GM21360 (cell line): Measurements from ENCODE around the gene SMYD2.

ENCODE experiments used
- ATAC-seq: cut with Tn5 transposase; IDR thresholded peaks from one replicate; pipeline ENCODE4 v1.9.1; 2021; ENCODE audit warnings: mild to moderate bottlenecking, moderate library complexity; ENCODE audit not compliant: unreplicated experiment

SMYD2 gene, protein sequence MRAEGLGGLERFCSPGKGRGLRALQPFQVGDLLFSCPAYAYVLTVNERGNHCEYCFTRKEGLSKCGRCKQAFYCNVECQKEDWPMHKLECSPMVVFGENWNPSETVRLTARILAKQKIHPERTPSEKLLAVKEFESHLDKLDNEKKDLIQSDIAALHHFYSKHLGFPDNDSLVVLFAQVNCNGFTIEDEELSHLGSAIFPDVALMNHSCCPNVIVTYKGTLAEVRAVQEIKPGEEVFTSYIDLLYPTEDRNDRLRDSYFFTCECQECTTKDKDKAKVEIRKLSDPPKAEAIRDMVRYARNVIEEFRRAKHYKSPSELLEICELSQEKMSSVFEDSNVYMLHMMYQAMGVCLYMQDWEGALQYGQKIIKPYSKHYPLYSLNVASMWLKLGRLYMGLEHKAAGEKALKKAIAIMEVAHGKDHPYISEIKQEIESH

DNA sequence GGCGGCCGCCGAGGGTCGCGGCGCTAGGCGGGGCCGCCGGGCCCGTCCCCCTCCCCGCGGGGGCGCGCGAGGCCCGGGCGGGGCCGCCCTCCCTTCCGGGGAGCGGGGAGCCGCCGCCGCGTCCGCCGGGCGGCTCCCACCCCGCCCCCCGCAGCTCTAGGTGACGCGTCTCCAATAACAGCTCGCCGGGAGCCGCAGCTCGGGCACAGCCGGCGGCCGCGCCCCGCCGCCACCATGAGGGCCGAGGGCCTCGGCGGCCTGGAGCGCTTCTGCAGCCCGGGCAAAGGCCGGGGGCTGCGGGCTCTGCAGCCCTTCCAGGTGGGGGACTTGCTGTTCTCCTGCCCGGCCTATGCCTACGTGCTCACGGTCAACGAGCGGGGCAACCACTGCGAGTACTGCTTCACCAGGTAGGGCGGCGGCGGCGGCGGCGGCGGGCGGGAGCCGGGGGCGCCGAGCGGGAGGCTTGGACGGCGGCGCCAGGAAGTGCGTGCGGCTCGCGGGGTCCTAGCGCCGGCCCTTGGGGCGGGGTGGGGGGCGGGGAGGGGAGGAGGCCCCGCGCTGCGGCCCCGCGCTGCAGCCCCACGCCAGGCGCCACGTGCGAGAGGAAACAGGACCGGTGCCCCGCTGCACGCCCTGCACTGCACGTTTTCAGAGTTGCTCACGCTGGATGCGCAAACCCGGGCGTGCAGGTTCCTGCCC is at the start of gene SMYD2:
TSS of gene SMYD2 (plus strand) at position 139 of the 699 bp plus-strand sequence. CDS start at position 235, 96 bp downstream.
- ATAC-seq, result peak; percentile 71

DNA sequence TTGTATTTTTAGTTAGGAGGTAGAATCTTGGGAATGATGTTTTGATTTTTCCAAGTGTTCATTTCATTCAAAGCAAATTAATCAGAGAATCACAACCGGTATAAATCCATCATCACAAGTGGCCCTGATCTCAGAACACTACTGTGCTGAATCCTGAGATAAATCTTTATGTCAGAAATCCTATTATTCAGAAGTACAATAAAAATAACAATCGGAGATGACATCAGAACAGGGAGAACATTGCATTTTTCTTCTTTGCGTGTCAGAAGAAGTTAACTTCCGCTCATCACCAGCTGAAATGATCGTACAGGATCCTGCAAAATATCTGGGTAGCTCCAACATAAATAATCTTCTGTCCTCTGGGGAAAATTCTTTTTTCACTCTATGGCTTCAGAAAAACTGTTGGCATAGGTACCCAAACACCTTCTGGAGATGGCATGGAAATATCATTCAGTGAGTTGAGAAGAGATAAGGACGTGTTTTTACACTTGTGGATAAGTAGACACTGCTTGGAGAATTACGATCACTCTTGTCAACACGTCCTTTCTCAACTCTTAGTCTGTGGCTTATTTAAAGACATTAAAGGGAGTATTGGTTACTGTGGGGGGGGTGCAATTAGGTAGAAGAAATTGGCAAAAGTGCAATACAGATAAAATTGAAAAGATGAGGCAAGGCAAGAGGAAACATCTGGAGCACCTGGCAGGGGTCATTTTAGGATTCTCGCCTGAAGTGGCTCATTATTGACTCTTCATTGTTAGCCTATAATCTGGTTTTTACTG is 46.9 kb upstream of the SMYD2 start:
- no peak for ATAC-seq

- ATAC-seq, result no peak
Observed at GRCh38 chr1:214234635-214235025, 46.3 kb upstream of the SMYD2 start.

DNA sequence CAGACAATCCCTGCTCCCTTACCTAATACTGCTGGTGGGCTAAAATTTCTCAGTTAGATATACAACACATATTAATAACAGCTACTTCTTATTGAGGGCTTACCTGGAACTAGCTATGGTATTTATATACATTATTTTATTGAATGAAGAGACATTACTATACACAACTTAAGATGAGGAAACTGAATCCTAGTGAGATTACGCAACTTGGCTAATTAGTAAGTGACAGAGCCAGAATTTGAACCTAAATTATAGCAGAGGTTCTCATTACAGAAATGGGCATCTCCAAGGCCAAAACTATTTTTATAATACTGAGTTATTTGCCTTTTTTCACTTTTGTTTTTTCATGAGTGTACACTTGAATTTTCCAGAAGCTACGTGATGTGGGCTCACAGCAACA is 44.5 kb upstream of the SMYD2 start:
- no peak for ATAC-seq

DNA sequence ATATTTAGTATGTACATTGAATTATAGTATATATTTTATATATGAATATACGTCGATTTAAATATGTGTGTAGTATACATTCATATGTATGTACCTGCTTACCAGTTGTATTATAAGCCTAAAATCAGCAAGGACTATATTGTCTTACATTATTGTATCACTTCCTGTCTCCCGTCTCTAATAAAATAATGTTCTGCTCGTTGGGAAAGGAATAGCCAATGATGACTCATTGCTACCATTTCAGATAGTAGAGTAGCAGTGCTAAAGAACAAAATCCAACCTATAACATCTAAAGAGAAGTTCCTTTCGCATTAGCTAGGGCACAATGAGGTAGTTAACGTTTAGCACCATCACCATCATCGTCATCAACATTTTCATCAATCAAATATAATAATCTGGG is 39.9 kb upstream of the SMYD2 start:
- ATAC-seq, result no peak

DNA sequence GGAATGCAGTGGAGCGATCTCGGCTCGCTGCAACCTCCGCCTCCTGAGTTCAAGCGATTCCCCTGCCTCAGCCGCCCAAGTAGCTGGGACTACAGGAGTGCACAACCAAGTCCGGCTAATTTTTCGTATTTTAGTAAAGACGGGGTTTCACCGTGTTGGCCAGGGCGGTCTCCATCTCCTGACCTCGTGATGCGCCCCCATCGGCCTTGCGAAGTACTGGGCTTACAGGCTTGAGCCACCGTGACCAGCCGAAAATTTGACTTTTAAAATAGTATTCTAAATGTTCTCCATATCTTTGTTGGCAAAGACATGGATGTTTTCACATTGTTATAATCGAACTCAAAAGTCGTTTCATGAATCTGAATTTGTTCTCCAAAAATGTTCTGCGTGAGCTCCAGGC is 36.7 kb upstream of the SMYD2 start:
- no peak for ATAC-seq

GRCh38 chr1:214244841-214245240 is 36.1 kb upstream of the SMYD2 start:
- ATAC-seq, result no peak

GRCh38 chr1:214247501-214248041 is 33.4 kb upstream of the SMYD2 start:
- ATAC-seq, result no peak

- ATAC-seq, result no peak
Observed at GRCh38 chr1:214248311-214249085, 32.5 kb upstream of the SMYD2 start.

DNA sequence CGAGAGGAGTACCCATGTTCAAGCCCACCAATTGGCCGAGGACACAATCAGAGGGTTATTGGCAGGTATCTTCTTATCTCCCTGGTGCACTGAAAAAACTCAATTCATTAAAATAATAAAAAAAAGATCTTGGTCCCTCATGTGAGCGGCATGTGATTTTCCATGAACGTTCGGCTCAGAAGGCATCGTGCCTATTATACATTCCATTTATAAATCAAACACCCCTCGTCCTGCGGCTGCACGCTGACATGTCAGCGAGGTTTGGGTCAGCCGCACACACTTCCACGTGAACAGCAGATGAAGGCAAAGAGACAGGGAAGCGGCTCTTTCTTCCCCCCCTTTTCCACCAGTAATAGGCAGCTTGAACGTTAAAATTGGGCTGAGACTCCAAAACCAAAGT is 31.3 kb upstream of the SMYD2 start:
- ATAC-seq, result no peak

DNA sequence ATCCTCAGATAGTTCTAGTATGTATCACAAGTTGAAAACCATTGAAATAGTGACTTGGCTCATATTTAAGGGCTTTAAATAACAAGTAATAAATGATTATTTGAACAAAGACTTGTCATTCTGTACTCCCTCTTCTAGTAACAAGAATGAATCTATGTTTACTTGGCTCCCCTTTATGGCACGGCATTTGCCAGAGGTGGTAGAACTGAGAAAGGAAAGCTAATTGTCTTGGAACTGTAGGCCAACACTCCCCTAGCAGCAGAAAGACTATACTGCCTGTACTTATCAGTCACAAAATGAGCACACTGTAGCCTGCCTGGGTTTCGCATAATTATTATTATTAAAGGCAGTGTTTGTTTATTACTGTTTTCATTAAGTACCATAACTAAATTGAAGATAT is 29.6 kb upstream of the SMYD2 start:
- ATAC-seq, result no peak

DNA sequence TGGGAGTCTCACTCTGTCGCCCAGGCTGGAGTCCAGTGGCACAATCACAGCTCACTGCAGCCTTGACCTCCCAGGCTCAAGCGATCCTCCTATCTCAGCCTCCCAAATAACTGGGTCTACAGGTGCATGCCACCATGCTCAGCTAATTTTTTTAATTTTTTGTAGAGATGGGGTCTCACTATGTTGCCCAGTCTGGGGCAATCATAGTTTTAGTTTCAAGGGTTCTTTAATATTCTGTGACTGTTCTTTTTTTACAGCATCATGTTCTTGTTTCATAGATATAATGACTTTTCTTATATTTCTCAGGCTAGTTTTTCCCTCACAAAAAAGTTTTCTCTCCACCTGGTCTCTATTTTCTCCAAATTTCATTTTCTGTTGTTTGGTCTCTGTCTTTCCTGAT is 25.4 kb upstream of the SMYD2 start:
- ATAC-seq, result no peak

DNA sequence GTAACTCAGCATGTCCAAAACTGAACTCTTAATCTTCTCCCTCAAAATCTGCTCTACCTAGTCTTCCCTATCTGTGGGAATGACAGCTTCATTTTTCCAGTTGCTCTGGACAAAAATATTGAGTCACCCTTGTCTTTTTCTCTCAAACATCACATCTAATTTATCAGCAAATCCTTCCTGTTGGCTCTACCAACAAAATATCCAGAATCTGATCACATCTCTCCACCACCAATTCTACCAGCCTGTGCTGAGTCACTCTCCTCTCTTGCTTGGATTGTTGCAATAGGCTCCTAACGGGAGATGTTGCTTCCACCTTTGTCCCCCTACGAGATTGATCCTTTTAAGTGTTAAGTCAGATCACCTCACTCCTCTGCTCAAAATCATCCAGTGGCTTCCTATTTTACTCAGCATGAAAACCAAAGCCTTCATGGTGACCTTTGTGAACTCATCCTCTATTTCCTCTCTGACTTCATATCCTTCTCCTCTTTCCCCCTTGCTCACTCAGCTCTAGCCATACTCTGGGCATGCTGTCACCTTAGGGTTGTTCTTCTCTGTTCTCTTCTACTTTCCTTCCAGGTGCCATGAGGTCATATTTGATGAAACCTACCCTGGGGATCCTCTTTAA is 21.5 kb upstream of the SMYD2 start:
- peak; percentile 43 for ATAC-seq

GRCh38 chr1:214260561-214261205 is 20.3 kb upstream of the SMYD2 start:
- no peak for ATAC-seq

DNA sequence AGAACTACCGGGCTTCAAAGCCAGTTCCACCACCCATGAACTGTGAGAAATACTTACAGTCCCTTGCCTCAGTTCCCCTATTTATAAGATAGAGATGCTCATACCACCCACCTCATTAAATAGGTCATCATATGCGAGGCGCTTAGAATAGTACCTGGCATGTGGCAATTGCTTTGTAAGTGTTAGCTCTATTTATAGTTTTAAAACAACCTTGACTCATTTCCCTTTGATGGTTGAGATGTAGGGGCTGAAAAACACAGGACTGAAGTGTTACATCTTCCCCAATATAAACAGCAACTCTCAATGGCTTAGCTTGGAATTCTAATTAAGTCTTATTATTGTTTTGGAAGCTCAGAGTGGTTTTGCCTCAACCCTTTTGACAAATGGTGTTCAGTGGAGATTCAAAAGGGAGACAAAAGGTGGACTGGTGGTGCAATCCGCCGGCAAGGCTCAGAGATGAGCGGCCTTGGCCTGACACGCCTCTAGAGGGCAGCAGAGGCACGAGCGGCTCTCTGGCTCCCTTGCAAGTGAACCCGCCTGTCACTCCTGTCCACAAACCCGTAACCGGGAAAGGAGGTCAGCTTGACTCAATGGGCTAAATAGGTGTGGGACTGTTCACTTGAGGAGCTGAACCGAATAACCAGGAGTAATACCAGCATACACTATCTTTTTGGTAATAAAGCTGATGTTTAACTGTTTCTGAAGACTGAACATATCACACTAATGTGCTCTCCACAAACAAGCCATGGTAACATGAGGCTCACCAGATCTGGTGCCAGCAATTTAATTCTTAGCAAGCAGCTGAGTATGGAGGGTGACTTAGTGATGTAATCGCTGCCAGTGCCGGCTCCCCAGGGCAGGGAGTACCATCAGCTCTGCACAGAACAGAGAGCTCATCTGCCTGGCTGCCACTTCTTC is 19.5 kb upstream of the SMYD2 start:
- ATAC-seq, result peak; percentile 95

DNA sequence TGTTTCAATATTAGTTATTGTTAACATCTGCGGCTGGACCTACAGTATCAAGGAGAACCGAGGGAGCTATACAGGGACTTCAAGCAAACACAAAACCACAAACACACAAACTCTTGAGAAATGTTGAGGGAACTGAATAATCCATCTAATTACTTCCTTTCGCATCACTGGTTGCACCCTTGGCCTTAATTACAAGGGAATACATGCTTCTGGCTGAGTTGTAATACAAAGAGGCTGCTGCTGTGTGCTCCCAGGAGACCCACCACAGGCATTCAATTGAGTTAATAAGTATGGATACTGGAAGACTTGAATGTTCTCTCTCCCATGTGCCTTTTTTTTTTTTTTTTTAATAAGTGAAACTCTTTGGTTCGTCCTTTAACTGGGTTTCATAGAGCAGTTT is 16.8 kb upstream of the SMYD2 start:
- no peak for ATAC-seq

DNA sequence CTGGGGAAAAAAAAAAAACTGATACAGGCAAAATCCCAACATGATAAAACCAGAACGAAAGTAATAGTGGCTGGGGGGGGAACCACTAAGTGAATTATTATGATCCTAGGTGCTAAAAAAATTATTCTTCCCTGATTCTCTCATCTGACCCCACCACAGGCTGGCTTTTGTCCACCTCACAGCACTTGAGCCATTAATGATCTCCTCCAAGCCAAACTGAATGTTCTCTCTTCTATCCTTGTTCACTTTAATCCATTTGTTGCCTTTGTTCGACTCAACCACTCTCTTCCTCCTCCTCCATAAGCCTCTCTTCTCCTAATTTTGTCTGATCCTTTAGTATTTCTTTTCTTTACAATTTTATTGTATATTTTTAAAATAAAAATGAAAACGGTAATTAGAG is 16.0 kb upstream of the SMYD2 start:
- ATAC-seq, result no peak

DNA sequence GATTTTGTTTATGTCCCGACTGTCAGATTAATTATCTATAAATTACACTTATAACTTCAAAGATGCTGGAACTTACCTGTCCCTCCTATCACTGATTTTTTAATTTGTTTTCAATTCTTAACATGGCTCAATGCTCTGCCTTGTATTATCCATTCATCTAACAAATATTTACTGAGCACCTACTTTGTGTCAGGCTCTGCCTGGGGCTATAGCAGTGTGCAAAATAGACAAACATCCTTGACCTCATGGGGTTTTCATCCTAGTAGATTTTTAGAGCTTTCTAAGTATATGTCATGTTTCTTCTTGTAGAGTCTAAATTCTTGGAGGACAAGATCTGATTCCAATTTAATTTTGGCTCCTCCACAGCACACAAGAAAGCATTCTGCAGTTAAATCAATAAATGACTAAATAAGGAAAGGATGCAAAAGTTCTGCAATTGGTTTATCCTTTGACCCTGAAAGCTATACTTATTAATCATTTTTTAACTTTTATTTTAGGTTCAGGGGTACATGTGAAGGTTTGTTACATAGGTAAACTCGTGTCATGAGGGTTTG is 10.8 kb upstream of the SMYD2 start:
- ATAC-seq, result no peak
